NT2/D1 (cell line): ENCODE data around the gene CERCAM.

Experiments used
- SUZ12 ChIP-seq: IDR thresholded peaks from 2 replicates; pipeline ENCODE4 v1.6.1; 2011; ENCODE audit not compliant: insufficient read length, insufficient read depth; ENCODE audit errors: extremely low read depth
- YY1 ChIP-seq: IDR thresholded peaks from 2 replicates; pipeline ENCODE4 v1.6.1; 2011; ENCODE audit not compliant: insufficient read length, insufficient read depth
- ZNF274 ChIP-seq: IDR thresholded peaks from 2 replicates; pipeline ENCODE4 v1.6.1; 2011; ENCODE audit warnings: mild to moderate bottlenecking, low read depth, low read length

GRCh38 chr9:128391956-128392301 lies 28.7 kb upstream of the CERCAM start:
- TF ChIP-seq YY1, result no peak
- TF ChIP-seq ZNF274, result no peak
- no peak for TF ChIP-seq SUZ12
